MM.1S (cell line): Measurements from ENCODE around the gene MRPS27.

Source experiments
- EZH2 ChIP-seq: fragments of 300-600 bp; sonication (generic); optimal IDR thresholded peaks from 2 replicates; pipeline ENCODE3; 2017; ENCODE audit warnings: low read depth, mild to moderate bottlenecking, antibody characterized with exemption, low read length, mixed read lengths
- EZH2phosphoT487 ChIP-seq: fragments of 300-600 bp; sonication (generic); IDR thresholded peaks from 2 replicates; pipeline ENCODE4 v1.6.1; 2018; ENCODE audit warnings: antibody characterized with exemption, low read length
- TF ChIP-seq, protein P1 (sequence below): fragments of 300-600 bp; sonication (generic); IDR thresholded peaks from 2 replicates; pipeline ENCODE4 v1.5.1; 2016; ENCODE audit warnings: antibody characterized with exemption, low read length, mixed read lengths

DNA sequence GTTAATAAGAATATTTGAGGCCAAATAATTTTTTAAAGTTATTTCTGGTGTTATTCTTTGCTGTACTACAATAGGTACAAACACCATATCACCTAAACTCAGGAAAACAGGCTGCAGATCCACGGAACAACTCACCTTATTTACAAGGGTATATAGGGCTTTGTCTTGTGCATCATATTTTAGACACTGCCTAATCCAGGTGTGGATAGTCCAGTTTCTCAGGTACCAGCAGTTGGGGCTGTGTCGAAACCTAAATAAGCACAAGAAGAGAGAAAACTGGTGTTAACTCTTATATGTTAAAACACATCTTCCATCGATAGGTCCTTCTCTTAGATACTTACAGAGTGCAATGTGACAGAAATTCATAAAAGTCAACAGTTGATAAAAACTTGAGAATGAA, 82.2 kb downstream of the MRPS27 start:
- TF ChIP-seq EZH2 (no peak), EZH2phosphoT487 (no peak)
- TF ChIP-seq, protein P1, sequence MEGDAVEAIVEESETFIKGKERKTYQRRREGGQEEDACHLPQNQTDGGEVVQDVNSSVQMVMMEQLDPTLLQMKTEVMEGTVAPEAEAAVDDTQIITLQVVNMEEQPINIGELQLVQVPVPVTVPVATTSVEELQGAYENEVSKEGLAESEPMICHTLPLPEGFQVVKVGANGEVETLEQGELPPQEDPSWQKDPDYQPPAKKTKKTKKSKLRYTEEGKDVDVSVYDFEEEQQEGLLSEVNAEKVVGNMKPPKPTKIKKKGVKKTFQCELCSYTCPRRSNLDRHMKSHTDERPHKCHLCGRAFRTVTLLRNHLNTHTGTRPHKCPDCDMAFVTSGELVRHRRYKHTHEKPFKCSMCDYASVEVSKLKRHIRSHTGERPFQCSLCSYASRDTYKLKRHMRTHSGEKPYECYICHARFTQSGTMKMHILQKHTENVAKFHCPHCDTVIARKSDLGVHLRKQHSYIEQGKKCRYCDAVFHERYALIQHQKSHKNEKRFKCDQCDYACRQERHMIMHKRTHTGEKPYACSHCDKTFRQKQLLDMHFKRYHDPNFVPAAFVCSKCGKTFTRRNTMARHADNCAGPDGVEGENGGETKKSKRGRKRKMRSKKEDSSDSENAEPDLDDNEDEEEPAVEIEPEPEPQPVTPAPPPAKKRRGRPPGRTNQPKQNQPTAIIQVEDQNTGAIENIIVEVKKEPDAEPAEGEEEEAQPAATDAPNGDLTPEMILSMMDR, result no peak
